Measurements from ENCODE around the gene MYOZ1.
"Not testable (repeated sequence)": the region's sequence is repeated elsewhere in the genome, so short reads cannot be mapped to it uniquely, and the experiment has no call there.

The MYOZ1 gene, protein sequence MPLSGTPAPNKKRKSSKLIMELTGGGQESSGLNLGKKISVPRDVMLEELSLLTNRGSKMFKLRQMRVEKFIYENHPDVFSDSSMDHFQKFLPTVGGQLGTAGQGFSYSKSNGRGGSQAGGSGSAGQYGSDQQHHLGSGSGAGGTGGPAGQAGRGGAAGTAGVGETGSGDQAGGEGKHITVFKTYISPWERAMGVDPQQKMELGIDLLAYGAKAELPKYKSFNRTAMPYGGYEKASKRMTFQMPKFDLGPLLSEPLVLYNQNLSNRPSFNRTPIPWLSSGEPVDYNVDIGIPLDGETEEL

GRCh38 chr10:73641328-73642060, at the start of gene MYOZ1:
Gene MYOZ1, minus strand, starts transcription at chr10:73641474. Its CDS starts 1,457 bp downstream, at chr10:73640017.
- DNase-seq = no peak

DNA sequence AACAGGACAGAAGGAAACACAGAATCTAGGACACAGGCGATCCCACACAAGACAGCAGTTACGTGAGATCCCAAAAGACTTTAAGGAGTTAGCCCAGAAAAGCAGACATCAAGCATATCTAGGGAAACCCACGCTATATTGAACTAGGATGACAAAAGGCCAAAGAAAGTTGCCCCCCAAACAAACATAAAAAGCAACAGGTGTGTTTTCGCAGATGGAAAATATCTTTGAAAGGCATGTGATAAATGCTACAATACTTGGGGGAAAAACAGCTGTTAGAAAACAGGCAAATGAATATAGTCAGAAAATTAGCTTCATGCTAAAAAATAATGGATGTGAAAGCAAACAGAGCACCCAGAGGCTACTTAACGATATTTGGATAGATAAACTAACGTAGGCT, 49.5 kb upstream of the MYOZ1 start:
- not testable (repeated sequence) for DNase-seq

DNA sequence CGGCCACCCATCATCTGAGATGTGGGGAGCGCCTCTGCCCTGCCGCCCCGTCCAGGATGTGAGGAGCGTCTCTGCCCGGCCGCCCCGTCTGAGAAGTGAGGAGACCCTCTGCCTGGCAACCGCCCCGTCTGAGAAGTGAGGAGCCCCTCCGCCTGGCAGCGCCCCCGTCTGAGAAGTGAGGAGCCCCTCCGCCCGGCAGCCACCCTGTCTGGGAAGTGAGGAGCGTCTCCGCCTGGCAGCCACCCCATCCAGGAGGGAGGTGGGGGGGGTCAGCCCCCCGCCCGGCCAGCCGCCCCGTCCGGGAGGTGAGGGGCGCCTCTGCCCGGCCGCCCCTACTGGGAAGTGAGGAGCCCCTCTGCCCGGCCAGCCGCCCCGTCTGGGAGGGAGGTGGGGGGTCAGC, 48.3 kb upstream of the MYOZ1 start:
- DNase-seq = not testable (repeated sequence)

- not testable (repeated sequence) for DNase-seq
Measured at GRCh38 chr10:73687641-73688040, 46.4 kb upstream of the MYOZ1 start.

DNA sequence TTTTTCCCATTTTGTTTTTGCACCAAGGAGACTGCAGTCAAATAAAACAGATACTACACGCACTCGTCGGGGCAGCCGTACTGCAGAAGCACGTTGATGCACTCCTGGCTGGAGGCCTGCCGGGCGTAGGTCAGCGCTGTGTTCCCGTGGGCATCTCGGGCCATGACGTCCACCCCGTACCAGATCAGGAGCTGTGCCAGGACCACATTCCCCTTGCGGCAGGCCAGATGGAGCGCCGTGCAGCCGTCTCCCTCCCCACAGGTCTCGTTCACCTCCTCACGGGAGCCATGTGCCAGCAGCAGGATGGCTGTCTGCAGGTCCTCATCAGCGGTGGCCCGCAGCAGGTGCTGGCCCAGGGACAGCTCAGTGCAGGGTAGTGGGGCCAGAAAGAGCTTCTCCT, 33.3 kb upstream of the MYOZ1 start:
- not testable (repeated sequence) for DNase-seq

- not testable (repeated sequence) for DNase-seq
Measured at GRCh38 chr10:73668378-73668777, 27.1 kb upstream of the MYOZ1 start.

- not testable (repeated sequence) for DNase-seq
Measured at GRCh38 chr10:73666153-73666809, 25.0 kb upstream of the MYOZ1 start.

DNA sequence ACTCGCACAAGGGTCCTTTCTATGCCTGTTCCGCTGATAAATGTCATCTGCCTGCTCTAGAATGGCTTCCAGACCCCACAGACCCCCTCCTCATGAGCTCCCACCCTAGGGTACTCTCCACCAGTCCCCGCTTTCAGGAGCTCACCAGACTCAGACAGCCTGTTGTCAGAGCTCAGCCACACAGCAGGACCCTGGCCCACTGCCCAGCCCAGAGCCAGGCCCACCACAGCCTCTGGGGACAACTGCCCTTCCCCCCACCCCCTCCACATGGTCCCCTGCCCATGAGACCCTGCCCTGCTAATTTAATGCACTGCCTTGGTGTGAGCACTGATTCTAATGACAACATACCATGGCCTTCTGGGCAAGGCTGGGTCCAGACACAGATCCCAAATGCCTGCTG, 24.3 kb upstream of the MYOZ1 start:
- DNase-seq = not testable (repeated sequence)

DNA sequence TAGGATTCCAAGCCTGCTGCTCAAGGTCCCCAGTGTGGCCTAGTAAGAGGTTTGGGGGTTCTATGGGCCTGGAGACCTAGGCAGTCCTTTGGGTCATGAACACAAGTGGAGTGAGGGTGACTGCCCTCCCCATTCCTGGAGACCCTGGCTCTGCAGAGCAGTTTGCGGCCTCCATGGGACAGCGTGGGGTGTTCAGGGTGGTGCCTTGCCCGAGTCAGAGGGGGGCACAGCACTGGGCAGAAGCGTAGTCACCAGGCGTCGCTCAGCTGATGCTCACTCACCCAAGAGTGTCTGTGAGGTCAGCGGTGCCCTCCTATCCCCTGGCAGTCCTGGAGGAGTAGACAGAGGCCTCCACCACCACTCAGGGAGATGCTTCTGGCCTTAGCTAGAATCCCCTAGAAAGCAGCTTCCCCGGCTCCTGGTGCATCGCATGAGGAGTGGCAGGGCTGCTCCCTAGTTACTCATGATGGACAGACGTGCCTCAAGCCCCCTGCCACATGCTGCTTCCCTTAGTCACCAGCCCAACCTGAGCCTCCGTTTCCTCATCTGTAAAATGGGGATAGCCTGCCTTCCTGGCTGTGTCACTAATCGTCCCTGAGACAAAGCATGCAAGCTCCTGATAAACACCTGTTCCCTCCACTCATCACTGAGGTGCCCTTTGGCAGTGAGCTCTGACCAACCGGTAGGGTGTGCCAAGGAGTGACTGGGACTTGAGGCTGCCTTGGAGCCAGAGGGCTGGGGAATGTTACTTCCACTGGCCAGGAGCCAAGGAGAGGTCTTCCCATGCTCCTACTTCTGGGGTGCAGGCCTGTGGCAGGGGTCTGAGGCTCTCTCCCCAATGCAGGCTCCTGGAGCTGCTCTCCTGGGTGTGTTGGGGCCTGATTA, 23.1 kb upstream of the MYOZ1 start:
- DNase-seq = not testable (repeated sequence)

DNA sequence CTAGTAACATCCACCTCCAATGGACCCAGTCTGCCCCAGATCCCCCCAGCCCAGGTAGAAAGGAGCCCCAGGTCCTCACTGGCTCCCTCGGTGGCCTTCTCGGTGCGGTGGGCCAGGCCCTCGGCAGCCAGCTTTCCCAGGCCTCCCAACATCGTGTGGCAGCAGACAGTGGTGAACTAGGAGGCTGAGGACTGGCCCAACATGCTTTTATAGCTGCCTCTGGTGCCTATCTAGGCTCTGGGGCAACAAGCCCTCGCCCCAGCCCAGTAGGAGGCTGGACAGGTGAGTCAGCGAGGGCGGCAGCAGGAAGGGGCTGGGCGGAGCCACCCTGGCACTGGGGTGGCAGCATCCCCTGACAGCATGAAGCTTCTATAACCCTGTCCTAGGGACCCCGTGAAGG, 22.3 kb upstream of the MYOZ1 start:
- not testable (repeated sequence) for DNase-seq

GRCh38 chr10:73662705-73663104, 21.4 kb upstream of the MYOZ1 start:
- not testable (repeated sequence) for DNase-seq

DNA sequence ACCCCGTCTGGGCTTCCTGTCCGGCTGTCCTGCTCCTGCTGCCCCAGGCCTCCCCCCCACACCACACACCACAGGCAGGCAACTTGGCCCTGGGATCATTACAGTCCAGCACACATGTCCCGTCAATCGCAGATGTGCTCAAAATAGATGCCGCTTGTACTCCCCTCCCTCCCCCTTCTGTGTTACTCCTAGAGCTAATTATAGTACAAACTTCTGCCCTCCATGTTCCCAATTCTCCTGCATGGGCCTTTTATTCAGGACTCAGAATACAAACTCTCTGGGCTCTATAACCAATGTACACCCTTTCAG, 14.7 kb upstream of the MYOZ1 start, which contains the start of gene SYNPO2L:
TSS of gene SYNPO2L (minus strand) at position 40 of the 309 bp plus-strand sequence. CDS start 107 bp downstream, outside the sequence.
- no peak for DNase-seq

DNA sequence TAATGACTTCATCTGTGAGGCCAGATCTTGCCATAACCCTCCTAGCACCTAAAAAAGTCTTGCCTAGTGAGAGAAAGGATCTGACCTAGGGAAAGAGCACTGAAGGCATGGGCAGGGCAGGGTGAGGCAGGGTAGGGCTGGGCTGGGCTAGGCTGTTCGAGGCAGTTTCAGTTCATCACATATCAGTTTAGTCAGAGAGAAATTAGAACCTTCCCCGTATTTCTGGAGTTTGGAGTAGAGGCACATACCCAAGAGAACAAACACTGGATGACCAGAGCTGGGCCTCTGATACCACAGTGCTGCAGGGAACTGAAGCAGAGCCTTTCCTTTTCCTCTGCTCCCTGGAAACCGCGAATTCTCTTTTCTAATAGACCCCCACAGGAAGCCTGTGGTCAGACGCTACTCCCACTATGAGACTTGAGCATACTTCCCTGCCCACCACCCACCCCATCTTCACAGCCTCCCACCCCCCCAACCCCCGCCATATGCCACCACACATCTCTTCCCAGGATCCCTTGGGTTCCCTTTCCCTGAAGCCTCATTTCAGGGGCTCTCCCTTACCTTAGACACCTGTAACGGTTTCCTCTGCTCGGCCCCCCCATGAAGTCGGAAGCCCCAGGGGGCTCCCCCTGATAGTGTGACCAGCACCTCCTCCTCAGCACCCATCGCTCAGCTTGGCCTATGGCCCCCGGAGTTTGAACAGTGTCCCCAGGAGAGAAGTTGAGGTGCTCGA, 14.1 kb upstream of the MYOZ1 start:
- no peak for DNase-seq

GRCh38 chr10:73653701-73654100, 12.4 kb upstream of the MYOZ1 start:
- no peak for DNase-seq

GRCh38 chr10:73653195-73653594, 11.9 kb upstream of the MYOZ1 start:
- DNase-seq = no peak

GRCh38 chr10:73650537-73651331, 9.5 kb upstream of the MYOZ1 start:
- no peak for DNase-seq

DNA sequence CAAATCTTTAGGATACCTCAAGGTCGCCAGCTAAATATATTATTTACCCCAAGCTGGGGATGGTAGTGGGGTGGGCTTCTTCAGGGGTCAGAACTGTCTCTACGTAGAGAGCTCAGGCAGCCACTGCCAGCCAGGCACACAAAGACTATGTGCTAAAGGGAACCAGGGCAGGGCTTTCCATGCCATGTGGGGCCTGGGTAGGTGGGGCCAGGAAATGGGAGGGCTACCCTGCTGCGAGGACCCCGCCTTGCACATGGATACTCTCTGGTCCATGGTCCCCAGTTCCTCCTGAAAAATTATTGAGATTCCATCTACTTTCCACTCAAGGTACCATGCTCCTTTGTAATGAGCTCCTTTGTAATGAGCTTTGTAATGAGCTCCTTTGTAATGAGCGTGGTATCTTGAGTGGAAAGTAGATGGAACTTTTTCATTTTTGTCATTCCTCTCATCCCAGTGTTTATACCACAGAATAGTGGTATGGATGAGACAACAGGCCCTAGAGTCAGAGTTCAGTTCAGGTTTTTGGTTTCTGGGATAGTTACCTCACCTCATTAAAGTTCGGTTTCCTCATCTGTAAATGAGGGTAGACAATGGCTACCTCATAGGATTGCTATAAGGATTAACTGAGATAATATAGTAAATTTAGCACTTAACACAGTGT, 8.7 kb upstream of the MYOZ1 start:
- no peak for DNase-seq

DNA sequence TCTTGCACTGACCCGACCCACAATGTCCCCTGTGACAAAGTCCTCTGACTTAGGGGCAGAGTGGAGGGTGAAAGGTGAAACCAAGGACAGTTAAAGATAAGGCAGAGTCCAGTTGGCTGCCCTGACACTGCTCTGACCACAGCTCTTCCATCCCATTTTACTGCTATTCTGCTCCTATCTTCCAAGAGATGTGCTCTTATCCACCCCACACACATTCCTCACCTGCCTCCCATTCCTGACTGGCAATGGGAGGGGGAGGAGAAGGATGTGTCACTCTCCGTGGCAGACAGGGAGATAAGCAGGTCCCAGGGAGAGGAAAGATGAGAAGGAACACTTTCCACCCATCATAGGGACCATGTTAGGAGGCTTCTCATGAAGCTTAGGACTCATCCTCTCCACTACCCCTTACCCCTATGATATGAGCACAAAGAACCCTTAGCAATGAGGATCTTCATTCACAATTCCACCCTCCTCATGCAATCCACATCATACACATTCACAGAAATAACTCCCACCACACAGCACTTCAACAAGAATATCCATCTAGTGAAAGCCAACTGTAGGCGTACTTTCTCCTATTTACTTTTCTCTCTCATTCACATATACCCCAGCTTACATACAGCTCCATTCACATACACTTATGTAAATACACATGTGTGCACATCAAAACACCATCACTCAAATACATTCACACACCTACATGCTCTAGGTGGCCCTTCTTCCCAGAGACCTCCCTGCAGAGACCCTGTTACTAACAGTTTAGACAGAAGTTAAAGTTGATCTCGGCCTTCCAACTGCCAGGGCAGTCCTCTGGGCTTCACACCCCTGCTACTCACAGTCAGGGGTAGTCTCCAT, 7.9 kb upstream of the MYOZ1 start:
- DNase-seq = no peak

DNA sequence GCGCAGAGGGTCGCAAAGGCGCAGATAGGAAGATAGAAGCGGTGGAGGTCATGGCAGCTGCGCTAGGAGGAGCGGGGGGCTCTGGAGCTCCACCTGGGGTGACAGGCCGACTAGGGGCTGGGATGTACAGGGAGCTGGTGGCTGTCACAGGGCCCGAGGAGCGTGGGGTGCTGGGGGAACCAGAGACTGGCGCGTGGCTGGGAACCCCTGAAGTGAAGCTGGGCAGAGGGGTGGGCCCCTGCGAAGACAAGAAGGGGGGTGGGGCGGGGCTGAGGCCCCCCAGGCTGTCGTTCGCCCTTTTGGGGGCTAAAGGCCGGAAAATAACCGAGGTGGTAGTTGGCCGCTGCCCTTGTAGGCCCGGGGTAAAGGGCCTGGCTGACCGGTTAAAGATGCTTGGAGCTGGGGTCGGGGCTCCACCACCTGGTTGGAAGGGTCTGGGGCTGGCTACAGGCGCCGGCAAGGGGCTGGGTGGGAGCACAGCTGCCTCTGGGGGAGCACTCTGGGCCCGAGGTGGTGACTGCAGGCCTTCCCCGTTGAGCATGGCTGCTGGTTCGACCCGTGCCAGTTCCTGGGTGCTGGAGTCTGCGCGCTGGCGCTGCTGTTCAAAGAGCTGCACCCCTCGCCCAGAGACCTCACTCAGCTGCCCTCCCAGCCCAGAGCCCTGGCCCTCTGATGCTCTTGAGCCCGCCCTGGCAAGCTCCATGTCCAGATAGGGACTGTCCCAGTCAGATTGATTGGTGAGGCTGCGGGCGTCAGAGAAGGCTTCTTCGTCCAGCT, 6.8 kb upstream of the MYOZ1 start:
- no peak for DNase-seq
